ENCODE measurements around the gene TIMP3.

TIMP3 gene

GRCh38 chr22:32828150-32828549, 26.6 kb downstream of the TIMP3 start:
- H2BK5ac ChIP-seq (ENCODE audit: low read depth, low read length, poor library complexity, severe bottlenecking) = no peak overlapping the region
- H3K9ac ChIP-seq (ENCODE audit: low read length) = peak overlapping the region; percentile 38
- no peak overlapping the region for H4K91ac ChIP-seq (ENCODE audit: low read length)
- DNase-seq = peak; percentile 58
- H3K36me3 ChIP-seq (ENCODE audit: control insufficient read depth in 1 of 2, insufficient read depth in 2 of 2, low read depth in 1 of 2, low read length in 2 of 2) = peaks cover 0 to 79% of the 10 kb centered on the region in 2 experiments
- no peaks in the 10 kb centered on the region for H3K9me3 ChIP-seq (ENCODE audit: control insufficient read depth, low read length)
- H3K4ac ChIP-seq (ENCODE audit: low read depth in 1 of 2, low read length in 2 of 2) = no peak overlapping the region
- H3K27me3 ChIP-seq (ENCODE audit: control insufficient read depth in 1 of 2, insufficient read depth in 1 of 2, low read length in 2 of 2) = no peaks in the 10 kb centered on the region
- no peak overlapping the region for H3K14ac ChIP-seq (ENCODE audit: low read length in 2 of 2)
- no peak overlapping the region for H2BK15ac ChIP-seq (ENCODE audit: low read depth, poor library complexity, severe bottlenecking)
- H4K8ac ChIP-seq (ENCODE audit: low read length) = no peak overlapping the region
- no peak overlapping the region for H3K23ac ChIP-seq (ENCODE audit: low read length in 2 of 2)
- no peak overlapping the region for H3K4me3 ChIP-seq (ENCODE audit: insufficient read depth in 1 of 2, low read depth in 1 of 2, low read length in 2 of 2)
- H2BK120ac ChIP-seq (ENCODE audit: low read depth, low read length) = no peak overlapping the region
- H3K18ac ChIP-seq (ENCODE audit: low read depth in 1 of 2, low read length in 2 of 2) = no peak overlapping the region
- no peak overlapping the region for H3K4me2 ChIP-seq (ENCODE audit: low read length, poor library complexity, severe bottlenecking)
- H2AK5ac ChIP-seq (ENCODE audit: low read length, severe bottlenecking) = no peak overlapping the region
- H3K79me1 ChIP-seq (replicated peaks; ENCODE audit: low read length, poor library complexity, severe bottlenecking) = no peaks in the 10 kb centered on the region
- no peak overlapping the region for H2AFZ ChIP-seq (ENCODE audit: low read depth, low read length)
- H3K4me1 ChIP-seq (ENCODE audit: control insufficient read depth, insufficient read depth, low read depth, low read length) = no peaks in the 10 kb centered on the region
- H2BK12ac ChIP-seq (ENCODE audit: low read length in 2 of 2) = no peak overlapping the region
- 36% methylated on average over 2 of the region's 2 CpGs for WGBS
- no peak overlapping the region for H3K27ac ChIP-seq (ENCODE audit: low read length, poor library complexity, severe bottlenecking)

GRCh38 chr22:32828561-32828960, 27.1 kb downstream of the TIMP3 start:
- 90% methylated on average over 2 of the region's 5 CpGs for WGBS
- H2BK120ac ChIP-seq (ENCODE audit: low read depth, low read length) = no peak overlapping the region
- H2AFZ ChIP-seq (ENCODE audit: low read depth, low read length) = no peak overlapping the region
- DNase-seq = no peak
- H3K9me3 ChIP-seq (ENCODE audit: control insufficient read depth, low read length) = no peaks in the 10 kb centered on the region
- H3K4me1 ChIP-seq (ENCODE audit: control insufficient read depth, insufficient read depth, low read depth, low read length) = no peaks in the 10 kb centered on the region
- no peak overlapping the region for H4K8ac ChIP-seq (ENCODE audit: low read length)
- H3K14ac ChIP-seq (ENCODE audit: low read length in 2 of 2) = no peak overlapping the region
- no peak overlapping the region for H3K18ac ChIP-seq (ENCODE audit: low read depth in 1 of 2, low read length in 2 of 2)
- H3K23ac ChIP-seq (ENCODE audit: low read length in 2 of 2) = no peak overlapping the region
- H3K4ac ChIP-seq (ENCODE audit: low read depth in 1 of 2, low read length in 2 of 2) = no peak overlapping the region
- no peak overlapping the region for H2BK5ac ChIP-seq (ENCODE audit: low read depth, low read length, poor library complexity, severe bottlenecking)
- H4K91ac ChIP-seq (ENCODE audit: low read length) = no peak overlapping the region
- no peaks in the 10 kb centered on the region for H3K27me3 ChIP-seq (ENCODE audit: control insufficient read depth in 1 of 2, insufficient read depth in 1 of 2, low read length in 2 of 2)
- H3K27ac ChIP-seq (ENCODE audit: low read length, poor library complexity, severe bottlenecking) = no peak overlapping the region
- no peaks in the 10 kb centered on the region for H3K79me1 ChIP-seq (replicated peaks; ENCODE audit: low read length, poor library complexity, severe bottlenecking)
- H3K36me3 ChIP-seq (ENCODE audit: control insufficient read depth in 1 of 2, insufficient read depth in 2 of 2, low read depth in 1 of 2, low read length in 2 of 2) = peaks cover 0 to 79% of the 10 kb centered on the region in 2 experiments
- no peak overlapping the region for H2BK15ac ChIP-seq (ENCODE audit: low read depth, poor library complexity, severe bottlenecking)
- no peak overlapping the region for H2BK12ac ChIP-seq (ENCODE audit: low read length in 2 of 2)
- H3K9ac ChIP-seq (ENCODE audit: low read length) = peak overlapping the region; percentile 24
- no peak overlapping the region for H3K4me2 ChIP-seq (ENCODE audit: low read length, poor library complexity, severe bottlenecking)
- H3K4me3 ChIP-seq (ENCODE audit: insufficient read depth in 1 of 2, low read depth in 1 of 2, low read length in 2 of 2) = no peak overlapping the region
- no peak overlapping the region for H2AK5ac ChIP-seq (ENCODE audit: low read length, severe bottlenecking)

- WGBS = 98% methylated on average over 10 of the region's 10 CpGs
- Histone ChIP-seq H3K4ac (ENCODE audit: low read depth in 1 of 2, low read length in 2 of 2) (no peak overlapping the region), H2BK5ac (ENCODE audit: low read depth, low read length, poor library complexity, severe bottlenecking) (no peak overlapping the region)
These were observed 27.9 kb downstream of the TIMP3 start for GRCh38 chr22:32829451-32829851.

GRCh38 chr22:32830473-32830872, 29.0 kb downstream of the TIMP3 start:
- WGBS = 73% methylated on average over 11 of the region's 11 CpGs
- no peak overlapping the region for H3K23ac ChIP-seq (ENCODE audit: low read length in 2 of 2)
- DNase-seq = no peak
- no peak overlapping the region for H3K18ac ChIP-seq (ENCODE audit: low read depth in 1 of 2, low read length in 2 of 2)
- no peak overlapping the region for H2BK15ac ChIP-seq (ENCODE audit: low read depth, poor library complexity, severe bottlenecking)
- no peaks in the 10 kb centered on the region for H3K9me3 ChIP-seq (ENCODE audit: control insufficient read depth, low read length)
- H3K27me3 ChIP-seq (ENCODE audit: control insufficient read depth in 1 of 2, insufficient read depth in 1 of 2, low read length in 2 of 2) = no peaks in the 10 kb centered on the region
- H3K4ac ChIP-seq (ENCODE audit: low read depth in 1 of 2, low read length in 2 of 2) = peak overlapping the region in 1 of 2 experiments; percentile 55
- H2AK5ac ChIP-seq (ENCODE audit: low read length, severe bottlenecking) = no peak overlapping the region
- peaks cover 0 to 85% of the 10 kb centered on the region in 2 experiments for H3K36me3 ChIP-seq (ENCODE audit: control insufficient read depth in 1 of 2, insufficient read depth in 2 of 2, low read depth in 1 of 2, low read length in 2 of 2)
- H4K8ac ChIP-seq (ENCODE audit: low read length) = no peak overlapping the region
- H3K4me1 ChIP-seq (ENCODE audit: control insufficient read depth, insufficient read depth, low read depth, low read length) = no peaks in the 10 kb centered on the region
- H3K79me1 ChIP-seq (replicated peaks; ENCODE audit: low read length, poor library complexity, severe bottlenecking) = no peaks in the 10 kb centered on the region
- H3K27ac ChIP-seq (ENCODE audit: low read length, poor library complexity, severe bottlenecking) = no peak overlapping the region
- H2BK5ac ChIP-seq (ENCODE audit: low read depth, low read length, poor library complexity, severe bottlenecking) = no peak overlapping the region
- no peak overlapping the region for H3K4me2 ChIP-seq (ENCODE audit: low read length, poor library complexity, severe bottlenecking)
- no peak overlapping the region for H3K14ac ChIP-seq (ENCODE audit: low read length in 2 of 2)
- no peak overlapping the region for H4K91ac ChIP-seq (ENCODE audit: low read length)
- peak overlapping the region; percentile 44 for H3K9ac ChIP-seq (ENCODE audit: low read length)
- peak overlapping the region in 1 of 2 experiments; percentile 40 for H2BK12ac ChIP-seq (ENCODE audit: low read length in 2 of 2)
- H2BK120ac ChIP-seq (ENCODE audit: low read depth, low read length) = no peak overlapping the region
- no peak overlapping the region for H2AFZ ChIP-seq (ENCODE audit: low read depth, low read length)
- no peak overlapping the region for H3K4me3 ChIP-seq (ENCODE audit: insufficient read depth in 1 of 2, low read depth in 1 of 2, low read length in 2 of 2)

More at GRCh38 chr22:32829451-32829851, 27.9 kb downstream of the TIMP3 start:
- no peaks in the 10 kb centered on the region for H3K27me3 ChIP-seq (ENCODE audit: control insufficient read depth in 1 of 2, insufficient read depth in 1 of 2, low read length in 2 of 2)
- H2AFZ ChIP-seq (ENCODE audit: low read depth, low read length) = no peak overlapping the region
- H3K27ac ChIP-seq (ENCODE audit: low read length, poor library complexity, severe bottlenecking) = no peak overlapping the region
- H4K8ac ChIP-seq (ENCODE audit: low read length) = no peak overlapping the region
- H3K9me3 ChIP-seq (ENCODE audit: control insufficient read depth, low read length) = no peaks in the 10 kb centered on the region
- H3K23ac ChIP-seq (ENCODE audit: low read length in 2 of 2) = no peak overlapping the region
- H3K79me1 ChIP-seq (replicated peaks; ENCODE audit: low read length, poor library complexity, severe bottlenecking) = no peaks in the 10 kb centered on the region
- H3K4me2 ChIP-seq (ENCODE audit: low read length, poor library complexity, severe bottlenecking) = no peak overlapping the region
- peaks cover 0 to 82% of the 10 kb centered on the region in 2 experiments for H3K36me3 ChIP-seq (ENCODE audit: control insufficient read depth in 1 of 2, insufficient read depth in 2 of 2, low read depth in 1 of 2, low read length in 2 of 2)
- no peak overlapping the region for H4K91ac ChIP-seq (ENCODE audit: low read length)
- no peak overlapping the region for H3K18ac ChIP-seq (ENCODE audit: low read depth in 1 of 2, low read length in 2 of 2)
- H2BK120ac ChIP-seq (ENCODE audit: low read depth, low read length) = no peak overlapping the region
- H2BK12ac ChIP-seq (ENCODE audit: low read length in 2 of 2) = no peak overlapping the region
- no peak overlapping the region for H2BK15ac ChIP-seq (ENCODE audit: low read depth, poor library complexity, severe bottlenecking)
- H3K4me3 ChIP-seq (ENCODE audit: insufficient read depth in 1 of 2, low read depth in 1 of 2, low read length in 2 of 2) = no peak overlapping the region
- no peaks in the 10 kb centered on the region for H3K4me1 ChIP-seq (ENCODE audit: control insufficient read depth, insufficient read depth, low read depth, low read length)
- peak overlapping the region; percentile 44 for H3K9ac ChIP-seq (ENCODE audit: low read length)
- H3K14ac ChIP-seq (ENCODE audit: low read length in 2 of 2) = no peak overlapping the region
- DNase-seq = no peak
- no peak overlapping the region for H2AK5ac ChIP-seq (ENCODE audit: low read length, severe bottlenecking)
